Memory B cell (primary cell): ENCODE results near the gene CD52.
"Not testable (repeated sequence)": the region's sequence is repeated elsewhere in the genome, so short reads cannot be mapped to it uniquely, and the experiment has no call there.

ENCODE experiments used
- ATAC-seq: fragments of 150-1000 bp; cut with Tn5 transposase; 2 replicates; pipeline ENCODE4 v1.10.0; 2021; ENCODE audit warnings: low read depth, mild to moderate bottlenecking, moderate library complexity
- DNase-seq, 2 donors: peaks; one replicate each; pipeline ENCODE4 v3.0.0; 2022; ENCODE audit warnings: low spot score in 2 of 2
- H3K27ac Mint-ChIP-seq: one replicate; pipeline ENCODE4 v1.8.0; 2022; ENCODE audit warnings: mild to moderate bottlenecking, moderate library complexity, mixed read lengths
- H3K27me3 Mint-ChIP-seq: one replicate; pipeline ENCODE4 v1.8.0; 2022; ENCODE audit warnings: mixed read lengths
- H3K36me3 Mint-ChIP-seq: one replicate; pipeline ENCODE4 v1.8.0; 2022; ENCODE audit warnings: mild to moderate bottlenecking, mixed read lengths
- H3K4me1 Mint-ChIP-seq: one replicate; pipeline ENCODE4 v1.8.0; 2022; ENCODE audit warnings: mixed read lengths
- H3K4me3 Mint-ChIP-seq: one replicate; pipeline ENCODE4 v1.8.0; 2022; ENCODE audit warnings: mild to moderate bottlenecking, moderate library complexity, mixed read lengths
- H3K9me3 Mint-ChIP-seq: one replicate; pipeline ENCODE4 v1.8.0; 2022; ENCODE audit warnings: mixed read lengths

Gene CD52

DNA sequence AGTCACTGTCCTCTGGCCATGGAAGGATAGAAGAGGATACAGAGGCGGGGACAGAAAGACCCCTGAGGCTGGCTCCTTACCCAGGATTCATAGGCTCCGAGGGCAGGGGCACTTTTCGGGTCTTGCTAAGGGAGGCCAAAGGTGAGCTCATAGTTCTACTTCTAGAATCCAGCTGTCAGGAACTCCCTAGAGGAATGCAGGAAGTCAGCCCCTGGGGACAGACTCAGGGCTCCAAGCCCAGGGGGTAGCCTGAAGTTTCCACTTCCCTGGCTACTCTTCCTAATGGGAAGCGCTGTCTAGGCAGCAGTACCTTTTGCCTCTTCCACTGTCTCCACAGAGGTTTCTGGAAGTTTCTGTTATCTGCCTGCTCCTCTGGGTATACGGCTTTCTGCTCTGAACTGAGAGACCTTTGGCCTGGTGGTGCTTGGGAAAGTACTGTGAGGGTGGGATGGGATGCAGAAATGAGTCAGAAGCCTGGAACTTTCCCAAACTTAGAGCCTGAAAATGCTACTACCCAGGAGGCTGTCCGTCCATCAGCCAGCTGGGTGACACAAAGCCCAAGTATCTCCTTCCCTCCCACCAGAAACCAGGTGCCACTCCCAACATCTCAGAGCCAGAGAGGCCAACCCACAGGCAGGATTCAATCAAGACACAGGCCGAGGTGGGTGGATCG, 14.9 kb upstream of the CD52 start:
- ATAC-seq (no peak), DNase-seq (no peak)
- Mint-ChIP-seq H3K4me3 (no peak overlapping the region), H3K9me3 (no peaks in the 10 kb centered on the region), H3K4me1 (peaks cover 29% of the 10 kb centered on the region), H3K27me3 (no peaks in the 10 kb centered on the region), H3K27ac (no peak overlapping the region), H3K36me3 (no peaks in the 10 kb centered on the region)

DNA sequence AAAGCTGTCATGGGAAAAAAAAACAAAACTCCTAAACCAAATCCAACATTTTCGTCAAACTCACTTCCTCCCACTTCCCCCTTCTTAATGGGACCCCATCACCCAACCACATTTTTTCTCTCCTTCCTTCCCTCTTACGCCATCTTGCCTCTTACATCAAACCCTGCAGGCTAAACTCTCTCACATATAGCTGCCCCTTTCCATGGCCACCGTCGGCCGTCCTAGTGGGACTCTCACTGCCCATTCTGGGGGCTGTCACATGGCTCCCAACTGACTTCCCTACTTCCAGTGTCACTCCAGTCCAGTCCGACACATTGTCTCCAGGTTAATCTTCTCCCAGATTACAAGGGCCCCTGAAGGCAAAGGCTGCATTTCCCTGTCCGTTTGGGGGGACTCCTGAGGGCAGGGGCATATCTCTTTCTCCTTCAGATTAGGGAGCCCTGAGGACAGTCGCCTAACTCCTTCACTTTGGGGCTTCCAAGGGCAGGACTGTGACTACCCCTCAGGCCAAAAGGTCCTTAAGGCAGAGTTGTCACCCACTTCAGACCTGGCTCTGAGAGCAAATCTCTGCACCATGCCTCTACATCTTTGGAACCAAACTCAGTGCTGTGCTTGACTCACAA, 12.0 kb upstream of the CD52 start:
- no peaks in the 10 kb centered on the region for H3K27me3 Mint-ChIP-seq
- H3K4me1 Mint-ChIP-seq = peaks cover 24% of the 10 kb centered on the region
- H3K4me3 Mint-ChIP-seq = peak overlapping the region; percentile 97
- H3K9me3 Mint-ChIP-seq = no peaks in the 10 kb centered on the region
- H3K36me3 Mint-ChIP-seq = no peaks in the 10 kb centered on the region
- no peak for DNase-seq
- no peak for ATAC-seq
- H3K27ac Mint-ChIP-seq = peak overlapping the region; percentile 96

DNA sequence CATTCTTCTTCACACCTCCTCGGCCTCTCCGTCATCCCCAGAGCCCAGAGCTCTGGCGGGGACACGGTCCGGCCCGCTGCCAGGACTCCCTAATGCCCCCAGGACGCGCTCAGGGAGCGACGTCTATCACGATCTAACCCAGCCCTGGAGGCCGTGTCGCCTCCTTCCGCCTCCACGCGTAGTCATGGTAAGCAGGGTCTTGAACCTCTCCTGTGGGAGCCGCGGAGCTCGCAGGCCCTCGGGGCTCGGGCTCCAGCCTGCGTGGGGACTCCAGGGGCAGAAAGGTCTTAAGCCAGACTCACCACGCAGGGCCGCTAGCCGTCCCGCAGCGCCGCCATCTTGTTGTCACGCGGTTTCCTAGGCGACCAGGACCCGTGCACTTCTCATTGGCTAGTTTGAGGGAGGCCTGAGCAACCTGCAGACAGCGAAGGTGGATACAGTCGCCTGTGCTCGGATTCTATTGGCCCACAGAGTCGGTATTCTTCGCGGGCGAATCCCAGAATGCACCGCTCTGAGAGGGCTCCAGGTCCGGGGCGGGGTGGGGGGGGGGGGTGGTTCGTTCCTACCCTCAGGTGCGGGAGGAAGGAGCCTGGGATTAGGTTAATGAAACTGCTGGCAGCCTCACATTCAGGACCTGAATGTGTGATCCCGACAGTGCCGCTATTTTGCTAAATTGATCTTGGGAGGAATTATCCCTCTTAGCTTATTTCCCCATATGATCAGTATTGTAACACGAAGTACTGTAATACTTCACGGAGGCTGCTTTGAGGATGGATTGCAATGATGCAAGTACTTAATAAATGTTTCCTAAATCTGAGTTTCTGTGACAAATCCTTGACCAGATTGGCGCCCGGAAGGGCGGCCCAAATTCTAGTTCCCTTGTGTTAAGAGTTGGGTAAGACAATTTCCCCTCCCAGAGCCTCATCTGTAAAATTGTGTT, 11.2 kb upstream of the CD52 start, which contains the start of gene UBXN11:
Gene UBXN11, minus strand, starts transcription at position 347 of the 940 bp plus-strand sequence. CDS start 3,753 bp downstream, outside the sequence.
- DNase-seq (peak; percentile 81 to 82), ATAC-seq (peak; percentile 99)
- Mint-ChIP-seq H3K27me3 (no peaks in the 10 kb centered on the region), H3K9me3 (no peaks in the 10 kb centered on the region), H3K27ac (peak within 1 kb of the TSS; percentile 96), H3K4me3 (peak within 1 kb of the TSS; percentile 97), H3K36me3 (no peaks in the 10 kb centered on the region), H3K4me1 (peaks cover 21% of the 10 kb centered on the region)

DNA sequence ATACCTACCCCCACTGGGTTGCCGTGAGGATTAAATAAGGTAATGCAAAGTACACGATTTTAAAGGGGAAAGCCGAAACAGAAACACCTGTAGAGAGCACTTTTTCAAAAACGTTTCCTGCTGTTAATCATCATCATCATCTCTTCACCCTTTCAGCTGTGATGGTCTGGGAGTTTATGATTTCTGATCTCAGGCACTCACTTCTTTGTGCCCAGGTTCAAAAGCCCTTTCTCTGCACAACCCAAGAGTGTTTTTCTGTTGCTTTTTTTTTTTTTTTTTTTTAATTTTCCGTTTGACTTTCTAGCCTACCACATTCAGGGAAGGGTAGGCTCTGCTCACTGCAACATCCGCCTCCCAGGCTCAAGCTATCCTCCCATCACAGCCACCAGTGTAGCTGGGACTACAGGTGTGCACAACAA, 10.4 kb upstream of the CD52 start:
- peaks cover 25% of the 10 kb centered on the region for H3K4me1 Mint-ChIP-seq
- DNase-seq (no peak), ATAC-seq (no peak)
- no peaks in the 10 kb centered on the region for H3K9me3 Mint-ChIP-seq
- peak overlapping the region; percentile 97 for H3K4me3 Mint-ChIP-seq
- peaks cover 1% of the 10 kb centered on the region for H3K36me3 Mint-ChIP-seq
- peak overlapping the region; percentile 96 for H3K27ac Mint-ChIP-seq
- H3K27me3 Mint-ChIP-seq = no peaks in the 10 kb centered on the region

DNA sequence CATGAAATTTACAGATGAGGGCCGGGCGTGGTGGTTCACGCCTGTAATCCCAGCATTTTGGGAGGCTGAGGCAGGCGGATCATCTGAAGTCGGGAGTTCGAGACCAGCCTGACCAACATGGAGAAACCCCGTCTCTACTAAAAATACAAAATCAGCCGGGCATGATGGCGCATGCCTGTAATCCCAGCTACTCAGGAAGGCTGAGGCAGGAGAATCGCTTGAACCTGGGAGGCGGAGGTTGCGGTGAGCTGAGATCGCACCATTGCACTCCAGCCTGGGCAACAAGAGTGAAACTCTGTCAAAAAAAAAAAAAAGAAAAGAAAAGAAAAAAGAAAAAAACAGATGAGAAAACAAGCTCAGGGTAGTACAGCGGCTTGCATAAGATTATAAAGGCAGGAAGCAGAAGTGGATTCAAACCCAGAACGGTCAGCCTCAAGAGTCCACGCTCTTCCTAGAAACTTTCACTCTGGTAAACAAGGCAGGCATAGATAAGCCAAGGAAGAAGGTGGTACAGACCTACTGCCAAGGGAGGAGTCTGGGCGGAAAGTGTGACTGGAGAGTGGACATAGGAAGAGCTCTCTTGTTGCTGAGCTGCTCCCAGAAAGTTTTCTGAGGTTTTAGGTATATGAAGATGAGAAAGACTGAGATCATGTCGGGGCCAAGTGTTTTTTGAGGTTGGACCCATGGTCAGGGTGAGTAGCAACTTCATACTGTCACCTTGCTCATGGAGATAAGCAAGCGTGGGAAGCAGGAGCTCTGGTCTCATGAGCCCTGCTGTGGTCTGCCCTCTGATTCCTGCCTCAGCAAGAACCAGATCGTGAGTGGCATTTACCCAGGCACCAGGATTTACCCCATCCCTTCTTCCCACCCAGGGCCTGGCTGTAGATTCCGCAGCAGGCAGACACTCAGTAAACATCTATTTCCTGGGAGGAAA, 9.5 kb upstream of the CD52 start:
- Mint-ChIP-seq H3K4me1 (peaks cover 29% of the 10 kb centered on the region), H3K27ac (peak overlapping the region; percentile 96)
- not testable (repeated sequence) for H3K9me3 Mint-ChIP-seq, DNase-seq, ATAC-seq, H3K36me3 Mint-ChIP-seq, H3K4me3 Mint-ChIP-seq, H3K27me3 Mint-ChIP-seq

DNA sequence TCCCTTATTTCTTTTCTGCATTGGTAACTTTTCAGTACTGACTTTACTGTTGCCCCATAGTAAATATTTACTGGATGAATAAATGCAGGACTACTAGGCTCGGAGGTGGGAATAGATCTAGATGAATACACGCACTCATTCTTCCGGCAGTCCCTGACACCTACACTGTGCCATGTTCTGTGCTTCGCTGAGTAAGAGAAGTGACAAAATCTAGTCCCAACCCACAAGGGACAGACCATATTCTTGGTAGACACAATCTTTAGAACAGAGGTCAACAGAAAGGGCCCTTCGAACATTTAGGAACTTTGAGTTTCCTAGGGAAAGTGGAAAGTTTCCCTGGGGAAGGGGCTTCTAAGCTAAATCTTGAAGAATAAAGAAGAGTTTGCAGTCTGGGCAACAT, 3.3 kb upstream of the CD52 start:
- ATAC-seq (no peak), DNase-seq (no peak)
- H3K36me3 Mint-ChIP-seq = peaks cover 15% of the 10 kb centered on the region
- H3K27ac Mint-ChIP-seq = peak overlapping the region; percentile 81
- peaks cover 44% of the 10 kb centered on the region for H3K4me1 Mint-ChIP-seq
- H3K9me3 Mint-ChIP-seq = peaks cover 3% of the 10 kb centered on the region
- H3K27me3 Mint-ChIP-seq = no peaks in the 10 kb centered on the region
- H3K4me3 Mint-ChIP-seq = peak overlapping the region; percentile 69

DNA sequence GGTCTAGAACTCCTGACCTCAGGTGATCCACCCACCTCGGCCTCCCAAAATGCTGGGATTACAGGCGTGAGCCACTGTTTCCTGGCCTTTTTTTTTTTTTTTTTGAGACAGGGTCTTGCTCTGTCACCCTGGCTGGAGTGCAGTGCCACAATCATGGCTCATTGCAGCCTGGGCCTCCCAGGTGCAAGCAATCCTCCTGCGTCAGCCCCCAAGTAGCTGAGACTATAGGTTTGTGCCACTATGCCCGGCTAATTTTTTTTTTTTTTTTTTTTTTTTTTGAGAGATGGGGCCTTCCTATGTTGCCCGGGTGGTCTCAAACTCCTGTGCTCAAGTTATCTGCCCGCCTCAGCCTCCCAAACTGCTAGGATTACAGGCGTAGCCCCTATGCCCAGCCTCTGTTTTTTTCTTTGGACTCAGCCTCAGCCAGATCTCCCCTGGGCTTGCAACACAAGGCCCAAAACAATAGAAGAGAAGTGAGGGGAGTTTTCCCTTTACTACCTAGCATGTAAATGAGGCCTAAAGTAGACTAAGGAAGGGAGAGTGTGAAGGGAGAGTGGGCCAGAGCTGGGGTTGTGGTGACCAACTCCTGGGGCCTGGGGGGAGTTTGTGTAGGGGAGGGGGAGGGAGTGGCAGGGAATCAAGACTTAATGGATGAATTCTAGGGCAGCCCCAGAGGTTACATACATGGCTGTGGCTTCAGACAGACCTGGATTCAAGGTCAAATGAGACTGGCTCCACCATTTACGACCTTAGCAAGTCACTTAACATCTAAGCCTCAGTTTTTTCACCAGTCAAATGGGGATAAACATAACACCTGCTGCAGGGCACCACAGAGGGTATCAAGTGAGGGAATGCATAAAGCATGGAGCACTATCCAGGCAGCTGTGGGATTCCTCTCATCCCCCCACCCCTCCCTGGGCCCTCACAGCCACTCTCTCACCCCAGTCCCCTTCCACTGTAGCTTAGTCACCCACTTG, 1.6 kb upstream of the CD52 start:
- peaks cover 51% of the 10 kb centered on the region for H3K4me1 Mint-ChIP-seq
- peaks cover 19% of the 10 kb centered on the region for H3K36me3 Mint-ChIP-seq
- peak; percentile 16 for ATAC-seq
- H3K9me3 Mint-ChIP-seq = peaks cover 3% of the 10 kb centered on the region
- no peaks in the 10 kb centered on the region for H3K27me3 Mint-ChIP-seq
- H3K4me3 Mint-ChIP-seq = peak overlapping the region; percentile 69
- peak overlapping the region; percentile 81 for H3K27ac Mint-ChIP-seq
- DNase-seq = no peak

DNA sequence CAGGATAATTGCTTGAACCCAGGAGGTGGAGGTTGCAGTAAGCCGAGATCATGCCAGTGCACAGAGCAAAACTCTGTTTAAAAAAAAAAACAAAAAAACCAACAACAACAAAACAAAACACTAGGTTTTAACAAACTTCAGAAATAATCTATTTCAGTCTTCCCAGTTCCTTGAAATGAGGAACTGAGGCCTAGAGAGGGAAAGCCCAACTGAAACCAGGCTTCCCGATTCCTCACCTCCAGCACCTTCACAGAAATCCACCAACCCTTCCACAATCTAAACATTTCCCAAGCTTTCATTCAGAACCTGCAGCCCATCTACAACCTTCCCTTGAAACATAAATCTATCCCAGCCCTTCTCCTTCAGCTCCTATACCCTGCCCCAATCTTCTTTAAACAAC, 612 bp upstream of the CD52 start:
- Mint-ChIP-seq H3K27me3 (no peaks in the 10 kb centered on the region), H3K27ac (peak overlapping the region; percentile 81), H3K36me3 (peaks cover 23% of the 10 kb centered on the region), H3K9me3 (peaks cover 3% of the 10 kb centered on the region), H3K4me3 (peak overlapping the region; percentile 96), H3K4me1 (peaks cover 52% of the 10 kb centered on the region)
- ATAC-seq (no peak), DNase-seq (no peak)

DNA sequence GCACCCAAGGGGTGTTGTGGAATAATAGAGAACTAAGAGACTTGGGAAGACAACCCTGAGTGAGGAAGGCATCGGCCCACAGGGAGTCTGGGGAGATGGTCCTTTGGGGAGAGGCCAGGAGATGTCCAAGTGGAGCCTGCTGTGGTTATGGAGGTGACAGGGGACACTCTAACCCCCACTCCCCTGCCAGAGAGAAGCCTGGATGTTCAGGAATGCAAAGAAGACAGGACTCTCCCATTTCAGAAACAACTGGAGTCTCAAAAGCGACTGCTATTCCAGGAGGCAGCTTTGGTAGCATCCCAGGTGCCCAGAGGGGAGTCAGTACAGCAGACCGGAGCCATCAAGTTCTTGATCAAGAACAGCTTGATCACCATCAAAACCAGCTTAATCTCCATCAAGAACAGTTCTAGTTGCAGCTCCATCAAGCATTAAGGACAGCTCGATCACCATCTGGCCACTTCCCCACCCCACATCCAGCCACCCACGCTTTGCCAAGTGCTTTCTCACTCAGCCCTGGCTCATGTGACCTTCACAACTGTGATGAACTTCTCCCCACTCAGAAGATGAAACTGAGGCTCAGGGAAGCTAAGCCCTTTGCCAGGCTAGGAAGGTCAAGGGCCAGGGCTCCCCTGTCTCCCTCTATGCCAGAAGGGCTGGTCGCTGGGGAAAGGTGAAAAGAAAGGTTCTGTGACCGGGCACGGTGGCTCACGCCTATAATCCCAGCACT, 743 bp downstream of the CD52 start:
- peaks cover under 1% of the 10 kb centered on the region for H3K9me3 Mint-ChIP-seq
- peaks cover 29% of the 10 kb centered on the region for H3K36me3 Mint-ChIP-seq
- H3K27me3 Mint-ChIP-seq = no peaks in the 10 kb centered on the region
- ATAC-seq (no peak), DNase-seq (no peak)
- peak overlapping the region; percentile 81 for H3K27ac Mint-ChIP-seq
- H3K4me3 Mint-ChIP-seq = peak overlapping the region; percentile 96
- H3K4me1 Mint-ChIP-seq = peaks cover 57% of the 10 kb centered on the region

DNA sequence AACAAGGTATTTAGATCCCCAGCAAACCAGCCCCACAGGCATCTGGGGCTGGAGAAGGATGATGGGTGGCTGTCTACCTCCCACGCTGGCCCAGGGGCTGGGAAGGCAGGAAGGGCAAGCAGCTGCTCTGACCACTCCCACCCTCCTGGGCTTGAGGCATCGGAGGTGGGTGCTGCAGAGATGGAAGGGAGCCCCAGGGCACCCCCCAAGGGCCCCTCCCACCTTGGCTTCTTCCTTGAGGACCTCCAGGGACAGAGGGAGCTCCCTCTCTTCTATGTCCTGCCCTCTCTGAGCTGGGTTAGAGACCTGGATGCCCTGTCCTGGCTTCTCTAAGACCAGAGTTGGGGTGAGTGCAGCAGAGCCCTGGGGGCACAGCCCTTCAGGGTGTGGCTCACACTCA, 3.1 kb downstream of the CD52 start:
- H3K9me3 Mint-ChIP-seq = no peaks in the 10 kb centered on the region
- H3K4me3 Mint-ChIP-seq = peak overlapping the region; percentile 96
- DNase-seq = no peak
- peaks cover 35% of the 10 kb centered on the region for H3K36me3 Mint-ChIP-seq
- peaks cover 45% of the 10 kb centered on the region for H3K4me1 Mint-ChIP-seq
- no peaks in the 10 kb centered on the region for H3K27me3 Mint-ChIP-seq
- peak overlapping the region; percentile 81 for H3K27ac Mint-ChIP-seq
- ATAC-seq = peak; percentile 7

DNA sequence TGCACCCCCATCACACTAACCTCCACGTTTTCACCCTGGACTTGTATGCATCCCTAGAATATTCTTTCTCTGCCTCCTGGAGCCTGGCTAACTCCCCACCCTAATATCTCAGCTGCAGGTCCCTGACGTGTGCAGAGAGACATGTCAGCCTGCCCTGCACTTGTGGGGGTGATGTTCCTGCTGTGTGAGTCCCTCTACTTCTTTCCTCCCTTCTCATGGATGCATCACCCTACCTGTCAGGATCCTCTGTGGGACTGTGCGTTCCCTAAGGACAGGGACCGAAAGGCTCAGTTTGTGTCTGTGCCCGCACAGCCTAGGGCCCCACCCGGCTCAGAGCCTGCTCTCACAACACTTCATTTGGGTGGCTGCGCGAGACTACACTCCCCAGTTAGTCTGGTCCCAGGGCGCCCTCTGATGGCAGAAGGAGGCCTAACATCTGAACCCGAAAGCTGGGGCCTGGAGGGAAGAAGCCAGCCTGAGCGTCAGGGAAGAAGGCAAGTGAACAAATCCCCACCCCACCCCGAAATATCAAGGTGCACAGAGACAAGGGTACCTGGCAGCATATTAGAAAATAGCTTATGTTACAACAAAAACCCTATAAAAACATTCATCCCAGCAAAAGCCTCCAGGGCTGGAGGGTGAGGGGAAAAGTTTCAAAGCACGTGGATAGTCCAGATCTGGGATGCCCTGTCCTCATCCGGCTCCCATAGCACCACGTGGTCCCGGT, 3.7 kb downstream of the CD52 start:
- no peaks in the 10 kb centered on the region for H3K27me3 Mint-ChIP-seq
- DNase-seq (peak; percentile 96 to 99), ATAC-seq (peak; percentile 77)
- no peaks in the 10 kb centered on the region for H3K9me3 Mint-ChIP-seq
- peak overlapping the region; percentile 32 for H3K27ac Mint-ChIP-seq
- H3K36me3 Mint-ChIP-seq = peaks cover 35% of the 10 kb centered on the region
- H3K4me3 Mint-ChIP-seq = peak overlapping the region; percentile 93
- H3K4me1 Mint-ChIP-seq = peaks cover 40% of the 10 kb centered on the region
